ENCODE results near the gene ADAM33. TPM values are rescaled to one million over a fixed set of nuclear protein-coding genes. Genes with fewer than 3 reads are reported as not detected.

Gene ADAM33
- total RNA-seq, 4 donors from 2014 or later: 2.6 to 6.4 (median 3.1) TPM

DNA sequence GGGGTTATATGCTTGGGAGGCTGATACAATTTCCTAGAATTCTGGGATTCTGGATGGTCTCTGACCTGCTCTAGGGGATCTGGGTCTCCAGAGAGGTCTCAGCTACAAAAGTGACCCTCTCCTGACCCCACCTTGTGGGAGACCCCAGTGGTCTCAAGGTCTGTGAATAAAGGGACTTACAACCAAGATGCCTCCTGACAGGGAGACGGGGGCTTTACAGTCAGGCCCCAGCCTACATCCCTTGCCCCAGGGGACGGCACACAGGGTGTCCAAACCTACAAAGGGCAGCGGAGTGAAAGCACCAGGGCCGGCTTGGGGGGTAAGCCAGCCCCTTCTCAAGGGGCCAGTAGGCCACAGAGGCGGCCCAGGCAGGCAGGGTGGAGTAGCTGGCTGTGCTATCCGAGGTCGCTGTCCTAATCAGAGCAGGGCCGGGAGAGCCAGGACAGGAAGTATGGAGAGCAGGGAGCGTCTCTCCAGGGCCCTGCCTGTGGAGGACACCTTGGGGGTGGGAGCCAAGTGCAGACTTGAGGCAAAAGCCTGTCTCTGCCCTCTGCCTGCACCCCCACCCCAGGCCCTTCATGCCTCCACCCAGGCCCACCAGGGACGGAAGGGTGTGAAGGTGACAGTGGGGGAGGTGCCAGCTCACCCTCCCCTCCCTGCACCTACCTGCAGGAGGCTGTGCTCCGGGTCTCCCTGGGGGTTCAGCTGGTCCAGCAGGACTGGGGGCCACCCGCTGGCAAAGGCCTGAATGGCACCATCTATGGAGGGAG is 22.1 kb downstream of the ADAM33 start:
- TF ChIP-seq POLR2A (IDR thresholded peaks at IDR 0.05): no peak
- TF ChIP-seq, protein P1, sequence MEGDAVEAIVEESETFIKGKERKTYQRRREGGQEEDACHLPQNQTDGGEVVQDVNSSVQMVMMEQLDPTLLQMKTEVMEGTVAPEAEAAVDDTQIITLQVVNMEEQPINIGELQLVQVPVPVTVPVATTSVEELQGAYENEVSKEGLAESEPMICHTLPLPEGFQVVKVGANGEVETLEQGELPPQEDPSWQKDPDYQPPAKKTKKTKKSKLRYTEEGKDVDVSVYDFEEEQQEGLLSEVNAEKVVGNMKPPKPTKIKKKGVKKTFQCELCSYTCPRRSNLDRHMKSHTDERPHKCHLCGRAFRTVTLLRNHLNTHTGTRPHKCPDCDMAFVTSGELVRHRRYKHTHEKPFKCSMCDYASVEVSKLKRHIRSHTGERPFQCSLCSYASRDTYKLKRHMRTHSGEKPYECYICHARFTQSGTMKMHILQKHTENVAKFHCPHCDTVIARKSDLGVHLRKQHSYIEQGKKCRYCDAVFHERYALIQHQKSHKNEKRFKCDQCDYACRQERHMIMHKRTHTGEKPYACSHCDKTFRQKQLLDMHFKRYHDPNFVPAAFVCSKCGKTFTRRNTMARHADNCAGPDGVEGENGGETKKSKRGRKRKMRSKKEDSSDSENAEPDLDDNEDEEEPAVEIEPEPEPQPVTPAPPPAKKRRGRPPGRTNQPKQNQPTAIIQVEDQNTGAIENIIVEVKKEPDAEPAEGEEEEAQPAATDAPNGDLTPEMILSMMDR (IDR thresholded peaks at IDR 0.05 in 4 of 5, conservative IDR thresholded peaks at IDR 0.05 in 1 of 5): no peak
- no peak for ATAC-seq
- in situ Hi-C loops (cut with MboI; ENCODE audit: low sequenced_read_pairs in 4 of 4): loop anchor here in 1 of 4 donors (10.0 kb wide), 1 partner anchor 55 kb away; the partner anchor contains the start of gene SIGLEC1
- Histone ChIP-seq H3K27ac (no peak overlapping the region), H3K27me3 (peaks cover 15 to 23% (median 19%) of the 10 kb centered on the region in 3 donors), H3K4me1 (no peaks in the 10 kb centered on the region), H3K4me3 (no peak overlapping the region), H3K36me3 (no peaks in the 10 kb centered on the region), H3K9me3 (no peaks in the 10 kb centered on the region)
- intact Hi-C loops (cut with DNase I; ENCODE audit: low total_unique reads): no loop called here
- DNase-seq: no peak

DNA sequence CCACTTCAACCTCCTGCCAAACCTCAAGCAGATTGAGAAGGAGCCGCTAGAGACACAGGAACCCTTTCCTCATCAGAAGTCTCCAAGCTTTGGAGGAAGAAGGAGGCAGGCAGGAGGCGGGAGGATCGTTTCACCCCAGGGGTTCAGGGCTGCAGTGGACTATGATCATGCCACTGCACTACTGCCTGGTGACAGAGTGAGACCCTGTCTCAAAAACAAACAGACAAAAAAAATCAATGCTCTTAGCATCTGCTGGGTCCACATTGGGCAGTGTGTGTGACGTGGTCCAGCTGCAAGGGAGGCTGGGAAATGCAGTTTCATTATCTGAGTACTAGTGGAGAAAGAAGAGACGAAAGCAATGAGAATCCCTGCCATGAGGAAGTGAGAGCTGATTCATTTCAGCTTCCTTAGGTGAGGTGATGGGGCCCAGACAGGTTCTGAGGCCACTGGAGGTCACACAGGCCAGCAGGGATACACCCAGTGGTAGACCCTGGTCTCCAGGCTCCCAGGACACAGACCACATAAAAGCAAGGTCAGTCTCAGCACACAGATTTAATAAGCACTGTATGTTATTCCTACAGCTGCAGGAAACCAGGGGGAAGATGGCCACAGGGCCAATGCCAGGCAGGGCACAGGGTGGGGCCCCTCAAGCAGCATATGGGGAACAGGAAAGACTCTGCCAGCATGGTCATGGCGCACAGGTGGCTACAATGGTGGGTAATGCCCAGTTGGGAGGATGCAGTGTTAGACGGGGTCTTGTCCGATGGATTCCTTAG is 22.9 kb downstream of the ADAM33 start:
- H3K27me3 ChIP-seq: peaks cover 15 to 23% (median 19%) of the 10 kb centered on the region in 3 donors
- intact Hi-C loops (cut with DNase I; ENCODE audit: low total_unique reads) (no loop called here), in situ Hi-C loops (cut with MboI; ENCODE audit: low sequenced_read_pairs in 4 of 4) (no loop called here)
- TF ChIP-seq, protein P1 (IDR thresholded peaks at IDR 0.05 in 4 of 5, conservative IDR thresholded peaks at IDR 0.05 in 1 of 5): no peak
- no peak for TF ChIP-seq POLR2A (IDR thresholded peaks at IDR 0.05)
- no peak overlapping the region for H3K4me3 ChIP-seq
- no peaks in the 10 kb centered on the region for H3K4me1 ChIP-seq
- H3K27ac ChIP-seq: no peak overlapping the region
- H3K36me3 ChIP-seq: no peaks in the 10 kb centered on the region
- ATAC-seq: no peak
- no peak for DNase-seq
- no peaks in the 10 kb centered on the region for H3K9me3 ChIP-seq

DNA sequence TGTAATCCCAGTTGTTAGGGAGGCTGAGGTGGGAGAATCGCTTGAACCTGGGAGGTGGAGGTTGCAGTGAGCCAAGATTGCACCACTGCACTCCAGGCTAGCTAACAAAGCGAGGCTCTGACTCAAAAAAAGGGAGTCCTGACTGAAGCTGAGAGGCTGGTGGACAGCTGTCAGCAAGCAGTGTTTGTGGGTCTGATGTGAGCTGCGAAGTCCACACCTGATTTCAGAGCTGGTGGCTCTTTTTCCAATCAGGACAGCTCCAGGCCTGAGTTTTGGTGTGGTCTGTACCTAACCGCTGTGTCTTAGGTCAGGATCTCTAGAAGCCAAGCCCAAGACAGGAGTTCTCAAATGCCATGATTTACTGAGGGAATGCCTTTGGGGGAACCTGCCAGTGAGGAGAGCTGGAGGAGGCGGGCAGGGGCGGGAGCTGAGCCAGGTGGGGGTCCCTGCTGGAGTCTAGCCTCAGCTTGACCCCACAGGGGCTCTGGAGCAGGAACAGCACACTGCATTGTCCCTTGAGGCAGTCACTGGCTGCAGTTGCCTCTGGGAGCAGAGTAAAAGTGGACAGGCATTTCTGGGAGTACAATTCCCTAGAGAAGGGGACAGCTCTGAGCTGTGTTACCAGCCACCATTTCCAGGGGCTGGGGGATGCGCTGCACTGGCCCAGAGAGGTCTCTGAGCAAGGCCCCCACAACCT is 23.6 kb downstream of the ADAM33 start:
- Histone ChIP-seq H3K4me3 (no peak overlapping the region), H3K4me1 (no peaks in the 10 kb centered on the region), H3K36me3 (no peaks in the 10 kb centered on the region), H3K27ac (no peak overlapping the region), H3K9me3 (no peaks in the 10 kb centered on the region), H3K27me3 (peaks cover 15 to 23% (median 19%) of the 10 kb centered on the region in 3 donors)
- in situ Hi-C loops (cut with MboI; ENCODE audit: low sequenced_read_pairs in 4 of 4) (no loop called here), intact Hi-C loops (cut with DNase I; ENCODE audit: low total_unique reads) (no loop called here)
- ATAC-seq: no peak
- no peak for DNase-seq
- TF ChIP-seq, protein P1 (IDR thresholded peaks at IDR 0.05 in 4 of 5, conservative IDR thresholded peaks at IDR 0.05 in 1 of 5): no peak
- no peak for TF ChIP-seq POLR2A (IDR thresholded peaks at IDR 0.05)

DNA sequence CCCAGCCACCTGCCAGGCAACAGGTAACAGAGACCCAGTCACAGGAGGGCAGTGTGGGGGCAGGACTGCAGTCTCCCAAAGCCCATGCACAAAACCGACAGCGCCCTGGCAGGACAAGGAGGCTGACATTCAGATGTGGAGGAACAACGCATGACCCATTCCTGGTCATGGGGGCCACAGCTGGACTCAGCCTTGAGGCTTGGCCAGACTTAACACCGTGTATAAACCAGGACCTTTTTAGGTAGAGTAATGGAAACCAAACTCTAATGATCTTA is 26.7 kb downstream of the ADAM33 start:
- Histone ChIP-seq H3K9me3 (no peaks in the 10 kb centered on the region), H3K27ac (no peak overlapping the region), H3K36me3 (peaks cover 0 to 1% of the 10 kb centered on the region in 2 donors), H3K4me1 (no peaks in the 10 kb centered on the region), H3K27me3 (peaks cover 2 to 8% (median 4%) of the 10 kb centered on the region in 3 donors), H3K4me3 (no peak overlapping the region)
- ATAC-seq: no peak
- in situ Hi-C loops (cut with MboI; ENCODE audit: low sequenced_read_pairs in 4 of 4): no loop called here
- TF ChIP-seq, protein P1 (IDR thresholded peaks at IDR 0.05 in 4 of 5, conservative IDR thresholded peaks at IDR 0.05 in 1 of 5): no peak
- TF ChIP-seq POLR2A (IDR thresholded peaks at IDR 0.05): no peak
- no peak for DNase-seq
- intact Hi-C loops (cut with DNase I; ENCODE audit: low total_unique reads): no loop called here

Data from gastrocnemius medialis (tissue), 4 donors.